ENCODE results near the gene STXBP5L. TPM values are rescaled to one million over a fixed set of nuclear protein-coding genes. Genes with fewer than 3 reads are reported as not detected.

STXBP5L gene
- polyA plus RNA-seq, 1 donor from 2014 or later, result 7.6 TPM

DNA sequence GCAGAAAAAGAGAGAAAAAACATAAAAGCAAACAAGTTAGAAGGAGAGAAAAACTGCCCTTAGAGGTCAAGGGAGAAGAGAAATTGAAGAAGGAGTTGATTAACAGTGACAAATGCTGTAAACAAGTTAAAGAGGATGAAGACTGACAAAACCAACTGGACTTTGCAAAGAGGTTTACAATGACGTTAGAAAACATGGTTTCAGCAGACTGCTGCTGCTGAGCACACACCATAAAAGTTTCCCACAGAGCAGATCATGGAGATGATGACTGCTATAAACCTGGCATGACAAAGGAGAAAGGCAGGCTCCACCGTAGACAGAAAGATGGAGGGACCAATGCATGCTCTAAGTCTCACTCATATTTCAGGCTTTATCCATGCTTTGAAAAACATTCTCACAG lies 559.1 kb downstream of the STXBP5L start:
- H3K27ac ChIP-seq (ENCODE audit: low read length), result no peak overlapping the region
- no peak overlapping the region for H2AFZ ChIP-seq (ENCODE audit: low read depth, low read length)
- no peaks in the 10 kb centered on the region for H3K79me2 ChIP-seq (replicated peaks; ENCODE audit: insufficient read depth, low read length)
- H3K36me3 ChIP-seq (ENCODE audit: insufficient read depth, low read length), result no peaks in the 10 kb centered on the region
- H3K9ac ChIP-seq (ENCODE audit: low read length), result no peak overlapping the region
- H4K20me1 ChIP-seq (ENCODE audit: insufficient read depth), result no peaks in the 10 kb centered on the region
- H3F3A ChIP-seq (ENCODE audit: insufficient read depth, low read length, poor library complexity, severe bottlenecking), result no peaks in the 10 kb centered on the region
- no peaks in the 10 kb centered on the region for H3K27me3 ChIP-seq (ENCODE audit: insufficient read depth, low read depth, low read length)
- no peak overlapping the region for H3K4me2 ChIP-seq (ENCODE audit: low read length)
- H3K9me2 ChIP-seq (ENCODE audit: insufficient read depth, low read length), result no peaks in the 10 kb centered on the region
- no peak overlapping the region for H3K4me3 ChIP-seq (ENCODE audit: low read length)
- no peak for TF ChIP-seq EZH2 (IDR thresholded peaks at IDR 0.05; ENCODE audit: borderline replicate concordance, insufficient read depth, low read length, poor library complexity, severe bottlenecking)
- TF ChIP-seq MXI1 (conservative IDR thresholded peaks at IDR 0.05; ENCODE audit: poor library complexity, severe bottlenecking), result no peak
- TF ChIP-seq TAF1 (IDR thresholded peaks at IDR 0.05; ENCODE audit: low read depth), result no peak
- TF ChIP-seq, protein P1, sequence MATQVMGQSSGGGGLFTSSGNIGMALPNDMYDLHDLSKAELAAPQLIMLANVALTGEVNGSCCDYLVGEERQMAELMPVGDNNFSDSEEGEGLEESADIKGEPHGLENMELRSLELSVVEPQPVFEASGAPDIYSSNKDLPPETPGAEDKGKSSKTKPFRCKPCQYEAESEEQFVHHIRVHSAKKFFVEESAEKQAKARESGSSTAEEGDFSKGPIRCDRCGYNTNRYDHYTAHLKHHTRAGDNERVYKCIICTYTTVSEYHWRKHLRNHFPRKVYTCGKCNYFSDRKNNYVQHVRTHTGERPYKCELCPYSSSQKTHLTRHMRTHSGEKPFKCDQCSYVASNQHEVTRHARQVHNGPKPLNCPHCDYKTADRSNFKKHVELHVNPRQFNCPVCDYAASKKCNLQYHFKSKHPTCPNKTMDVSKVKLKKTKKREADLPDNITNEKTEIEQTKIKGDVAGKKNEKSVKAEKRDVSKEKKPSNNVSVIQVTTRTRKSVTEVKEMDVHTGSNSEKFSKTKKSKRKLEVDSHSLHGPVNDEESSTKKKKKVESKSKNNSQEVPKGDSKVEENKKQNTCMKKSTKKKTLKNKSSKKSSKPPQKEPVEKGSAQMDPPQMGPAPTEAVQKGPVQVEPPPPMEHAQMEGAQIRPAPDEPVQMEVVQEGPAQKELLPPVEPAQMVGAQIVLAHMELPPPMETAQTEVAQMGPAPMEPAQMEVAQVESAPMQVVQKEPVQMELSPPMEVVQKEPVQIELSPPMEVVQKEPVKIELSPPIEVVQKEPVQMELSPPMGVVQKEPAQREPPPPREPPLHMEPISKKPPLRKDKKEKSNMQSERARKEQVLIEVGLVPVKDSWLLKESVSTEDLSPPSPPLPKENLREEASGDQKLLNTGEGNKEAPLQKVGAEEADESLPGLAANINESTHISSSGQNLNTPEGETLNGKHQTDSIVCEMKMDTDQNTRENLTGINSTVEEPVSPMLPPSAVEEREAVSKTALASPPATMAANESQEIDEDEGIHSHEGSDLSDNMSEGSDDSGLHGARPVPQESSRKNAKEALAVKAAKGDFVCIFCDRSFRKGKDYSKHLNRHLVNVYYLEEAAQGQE (IDR thresholded peaks at IDR 0.05; ENCODE audit: borderline replicate concordance), result no peak
- no peak for TF ChIP-seq EP300 (conservative IDR thresholded peaks at IDR 0.05; ENCODE audit: poor library complexity, severe bottlenecking)
- TF ChIP-seq POLR2AphosphoS5 (IDR thresholded peaks at IDR 0.05), result no peak
- TF ChIP-seq, protein P2, sequence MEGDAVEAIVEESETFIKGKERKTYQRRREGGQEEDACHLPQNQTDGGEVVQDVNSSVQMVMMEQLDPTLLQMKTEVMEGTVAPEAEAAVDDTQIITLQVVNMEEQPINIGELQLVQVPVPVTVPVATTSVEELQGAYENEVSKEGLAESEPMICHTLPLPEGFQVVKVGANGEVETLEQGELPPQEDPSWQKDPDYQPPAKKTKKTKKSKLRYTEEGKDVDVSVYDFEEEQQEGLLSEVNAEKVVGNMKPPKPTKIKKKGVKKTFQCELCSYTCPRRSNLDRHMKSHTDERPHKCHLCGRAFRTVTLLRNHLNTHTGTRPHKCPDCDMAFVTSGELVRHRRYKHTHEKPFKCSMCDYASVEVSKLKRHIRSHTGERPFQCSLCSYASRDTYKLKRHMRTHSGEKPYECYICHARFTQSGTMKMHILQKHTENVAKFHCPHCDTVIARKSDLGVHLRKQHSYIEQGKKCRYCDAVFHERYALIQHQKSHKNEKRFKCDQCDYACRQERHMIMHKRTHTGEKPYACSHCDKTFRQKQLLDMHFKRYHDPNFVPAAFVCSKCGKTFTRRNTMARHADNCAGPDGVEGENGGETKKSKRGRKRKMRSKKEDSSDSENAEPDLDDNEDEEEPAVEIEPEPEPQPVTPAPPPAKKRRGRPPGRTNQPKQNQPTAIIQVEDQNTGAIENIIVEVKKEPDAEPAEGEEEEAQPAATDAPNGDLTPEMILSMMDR (IDR thresholded peaks at IDR 0.05; ENCODE audit: poor library complexity, severe bottlenecking), result no peak
- no peak for TF ChIP-seq SMC3 (conservative IDR thresholded peaks at IDR 0.05; ENCODE audit: poor library complexity)
- no peak for TF ChIP-seq RAD21 (conservative IDR thresholded peaks at IDR 0.05)
- H3K9me3 ChIP-seq (ENCODE audit: low read length), result no peaks in the 10 kb centered on the region

DNA sequence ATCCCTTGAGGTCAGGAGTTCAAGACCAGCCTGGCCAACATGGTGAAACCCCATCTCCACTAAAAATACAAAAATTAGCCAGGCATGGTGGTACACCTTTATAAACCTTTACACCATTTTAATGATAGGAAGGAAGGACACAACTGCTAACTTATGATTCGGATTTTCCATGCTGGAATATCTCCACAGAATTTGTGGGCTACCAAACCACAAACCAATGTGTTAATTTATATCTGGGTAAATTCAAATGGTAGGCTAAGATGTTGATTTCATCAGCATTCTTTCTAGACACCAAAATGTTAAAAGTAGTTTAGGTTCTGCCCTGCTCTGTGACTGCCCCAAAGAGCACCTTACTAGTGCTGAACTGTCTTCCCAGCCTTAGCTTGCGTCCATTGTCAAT lies 565.0 kb downstream of the STXBP5L start:
- H3K9me3 ChIP-seq (ENCODE audit: low read length), result no peaks in the 10 kb centered on the region
- no peaks in the 10 kb centered on the region for H3K79me2 ChIP-seq (replicated peaks; ENCODE audit: insufficient read depth, low read length)
- no peak for TF ChIP-seq EP300 (conservative IDR thresholded peaks at IDR 0.05; ENCODE audit: poor library complexity, severe bottlenecking)
- TF ChIP-seq SMC3 (conservative IDR thresholded peaks at IDR 0.05; ENCODE audit: poor library complexity), result no peak
- TF ChIP-seq POLR2AphosphoS5 (IDR thresholded peaks at IDR 0.05), result no peak
- no peak for TF ChIP-seq TAF1 (IDR thresholded peaks at IDR 0.05; ENCODE audit: low read depth)
- no peak for TF ChIP-seq MXI1 (conservative IDR thresholded peaks at IDR 0.05; ENCODE audit: poor library complexity, severe bottlenecking)
- no peaks in the 10 kb centered on the region for H3K36me3 ChIP-seq (ENCODE audit: insufficient read depth, low read length)
- H3K9me2 ChIP-seq (ENCODE audit: insufficient read depth, low read length), result no peaks in the 10 kb centered on the region
- H2AFZ ChIP-seq (ENCODE audit: low read depth, low read length), result no peak overlapping the region
- no peaks in the 10 kb centered on the region for H3F3A ChIP-seq (ENCODE audit: insufficient read depth, low read length, poor library complexity, severe bottlenecking)
- H3K9ac ChIP-seq (ENCODE audit: low read length), result no peak overlapping the region
- H3K4me3 ChIP-seq (ENCODE audit: low read length), result no peak overlapping the region
- H4K20me1 ChIP-seq (ENCODE audit: insufficient read depth), result no peaks in the 10 kb centered on the region
- H3K27ac ChIP-seq (ENCODE audit: low read length), result no peak overlapping the region
- H3K4me2 ChIP-seq (ENCODE audit: low read length), result no peak overlapping the region
- no peaks in the 10 kb centered on the region for H3K27me3 ChIP-seq (ENCODE audit: insufficient read depth, low read depth, low read length)

Small RNA genes within 50 kb of the gene (small RNA-seq; reads per million reads assigned to genes)
- gene MIR5682, result 0 to 5.2 (median 4.1) reads per million in 3 experiments

Other genes starting within 250 kb of the STXBP5L start
- gene HGD, start 226.0 kb upstream of the STXBP5L start, polyA plus RNA-seq, result 1.3 TPM in 1 of 2 replicates, not detected in the other
- gene RABL3, start 165.7 kb upstream of the STXBP5L start, polyA plus RNA-seq, result 14.7 and 19.0 TPM in 2 replicates
- gene GTF2E1, start 165.5 kb upstream of the STXBP5L start, polyA plus RNA-seq, result 25.1 and 25.4 TPM in 2 replicates